HG02588 (cell line): Measurements from ENCODE around the gene PPIP5K1.

Source experiments
- ATAC-seq: cut with Tn5 transposase; IDR thresholded peaks from one replicate; pipeline ENCODE4 v1.9.1; 2021; ENCODE audit warnings: mild to moderate bottlenecking, moderate library complexity; ENCODE audit not compliant: unreplicated experiment

The PPIP5K1 gene

DNA sequence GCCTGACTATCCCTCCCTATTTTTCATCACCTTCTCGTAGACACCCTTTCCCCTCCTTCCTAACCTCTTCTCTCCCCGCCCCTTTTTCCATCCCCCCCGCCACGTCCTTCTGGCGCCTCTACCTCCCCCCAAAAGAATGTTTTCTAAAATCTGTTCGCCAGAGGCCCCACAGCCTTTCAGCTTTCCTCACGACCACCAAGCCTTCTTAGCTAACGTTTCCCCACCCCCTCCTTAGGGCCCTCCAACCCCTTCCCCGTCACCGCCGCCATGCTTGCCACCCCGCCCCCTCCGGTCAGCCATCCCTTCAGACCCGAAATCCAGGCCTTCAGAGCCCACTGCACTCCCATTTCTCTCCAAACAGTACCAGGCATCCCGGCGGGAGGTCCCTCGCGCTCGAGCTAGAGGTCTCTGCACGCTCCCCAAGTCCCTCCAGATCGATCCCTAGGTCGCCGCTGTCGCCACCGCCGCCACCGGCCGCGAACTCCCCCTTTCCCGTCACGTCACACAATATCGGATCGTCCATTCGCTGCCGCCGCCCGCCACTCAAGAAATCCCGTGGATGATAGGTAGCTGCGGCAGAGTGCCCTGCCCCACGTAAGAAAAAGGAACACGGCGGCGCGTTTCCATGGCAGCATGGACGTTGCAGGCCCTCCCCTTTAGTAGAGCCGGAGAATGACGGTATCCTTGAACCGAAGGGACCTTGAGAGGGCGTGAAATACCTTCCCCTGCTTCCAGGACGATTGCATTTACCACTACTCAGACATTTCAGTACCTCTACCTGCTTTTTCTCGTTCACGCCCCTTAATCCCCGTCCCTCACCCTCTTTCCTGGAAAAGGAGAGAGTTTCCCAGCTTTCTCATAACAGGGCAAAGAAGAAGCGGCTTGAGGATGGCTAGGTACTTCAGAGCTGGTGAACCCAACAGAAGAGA, 97.1 kb downstream of the PPIP5K1 start, which contains the start of gene TP53BP1:
TP53BP1 (minus strand) TSS at position 484 of the 929 bp plus-strand sequence; CDS start at position 371, 113 bp downstream.
- ATAC-seq = peak; percentile 97

DNA sequence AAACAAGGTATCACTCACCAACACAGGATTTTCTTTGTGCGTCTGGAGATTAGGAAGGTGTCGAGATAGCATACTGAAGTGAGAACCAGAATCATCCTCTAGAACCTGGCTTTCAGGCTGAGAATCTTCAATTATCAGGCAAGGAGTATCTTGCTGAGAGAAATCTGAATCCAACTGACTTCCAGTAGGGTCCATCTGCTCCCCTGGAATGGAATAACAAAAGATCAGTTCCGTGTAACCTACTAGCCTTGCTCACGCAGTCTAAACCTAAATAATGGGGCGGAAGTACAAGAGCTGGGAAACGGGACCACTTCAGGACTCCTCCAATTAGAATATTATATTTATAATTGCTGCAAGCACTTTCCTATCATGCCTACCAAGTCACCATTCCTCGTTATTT, 97.7 kb downstream of the PPIP5K1 start:
- no peak for ATAC-seq

DNA sequence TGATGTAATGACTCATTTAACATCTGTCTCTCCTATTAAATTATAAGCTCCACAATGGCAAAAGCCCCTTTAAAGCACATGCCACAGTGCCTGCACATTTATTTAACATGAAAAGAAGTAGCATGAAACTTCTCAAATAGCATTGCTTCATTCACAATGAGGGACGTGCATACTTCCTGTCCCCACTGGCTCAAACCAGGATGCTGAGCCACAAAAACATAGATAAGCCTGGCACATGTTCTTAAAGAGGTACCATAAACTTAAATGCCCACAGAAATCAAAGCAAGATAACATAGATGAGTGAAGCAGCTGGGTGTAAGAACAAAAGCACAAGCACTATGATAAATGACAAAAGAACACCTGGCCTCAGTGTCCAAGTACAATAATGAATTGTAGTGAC, 100.8 kb downstream of the PPIP5K1 start:
- ATAC-seq = no peak

DNA sequence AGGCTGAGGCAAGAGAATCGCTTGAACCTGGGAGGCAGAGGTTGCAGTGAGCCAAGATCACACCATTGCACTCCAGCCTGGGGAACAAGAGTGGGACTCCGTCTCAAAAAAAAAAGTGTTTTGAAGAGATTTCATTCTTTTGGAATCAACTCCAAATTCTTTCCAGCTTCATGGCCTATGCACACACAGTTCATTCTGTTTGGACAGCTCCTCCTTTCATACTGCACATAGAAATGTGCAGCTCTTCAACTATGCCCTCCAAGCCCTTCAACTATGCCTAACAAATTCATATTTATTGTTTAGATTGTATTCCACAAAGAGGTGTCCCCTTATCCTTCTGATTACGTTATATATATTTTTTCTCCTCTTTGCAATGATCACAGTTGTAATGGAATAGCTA, 101.2 kb downstream of the PPIP5K1 start:
- ATAC-seq = no peak

DNA sequence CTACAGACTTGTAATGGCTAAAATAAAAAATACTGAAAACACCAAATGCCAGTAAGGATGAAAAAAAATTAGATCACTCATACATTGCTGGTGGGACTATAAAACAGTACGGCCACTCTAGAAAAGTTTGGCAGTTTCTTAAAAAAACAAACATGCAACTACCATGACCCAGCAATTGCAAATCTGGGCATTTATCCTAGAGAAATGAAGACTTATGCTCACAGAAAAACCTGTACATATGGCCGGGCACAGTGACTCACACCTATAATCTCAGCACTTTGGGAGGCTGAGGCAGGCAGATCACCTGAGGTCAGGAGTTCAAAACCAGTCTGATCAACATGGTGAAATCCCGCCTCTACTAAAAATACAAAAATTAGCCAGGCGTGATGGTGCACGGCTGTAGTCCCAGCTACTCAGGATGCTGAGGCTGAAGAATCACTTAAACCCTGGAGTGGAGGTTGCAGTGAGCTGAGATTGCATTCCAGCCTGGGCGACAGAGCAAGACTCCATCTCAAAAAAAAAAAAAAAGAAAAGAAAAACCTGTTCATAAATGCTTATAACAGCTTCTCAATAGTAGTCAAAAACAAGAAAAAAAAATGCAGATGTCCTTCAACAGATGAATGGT, 102.6 kb downstream of the PPIP5K1 start:
- no peak for ATAC-seq

DNA sequence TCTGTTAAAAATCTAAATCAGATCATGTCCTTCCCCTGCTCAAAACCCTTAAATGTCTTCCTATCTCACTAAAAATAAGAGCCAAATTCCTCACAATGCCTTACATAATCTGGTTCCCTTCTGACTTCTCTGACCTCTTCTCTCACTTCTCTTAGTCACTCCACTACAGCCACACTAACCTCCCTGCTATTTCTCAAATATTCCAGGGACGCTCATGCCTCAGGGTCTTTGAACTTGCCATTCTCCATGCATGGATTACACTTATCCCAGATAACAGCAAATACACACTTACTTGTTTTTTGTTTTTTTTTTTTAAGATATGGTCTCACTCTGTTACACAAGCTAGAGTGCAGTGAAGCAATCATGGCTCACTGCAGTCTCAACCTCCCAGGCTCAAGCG, 105.6 kb downstream of the PPIP5K1 start:
- no peak for ATAC-seq
